ENCODE data around the gene ALS2CL.
A peak's percentile ranks its signal among the peaks of the same experiment; 100 is the strongest.

The ALS2CL gene

GRCh38 chr3:46664188-46664970, 29.1 kb downstream of the ALS2CL start:
- DNase-seq = no peak

- DNase-seq = peak; percentile 59 to 98 (median 89)
Measured at GRCh38 chr3:46663591-46664135, 29.8 kb downstream of the ALS2CL start.

GRCh38 chr3:46662771-46663551, 30.5 kb downstream of the ALS2CL start:
- peak in 2 of 3 experiments; percentile 30 to 68 for DNase-seq

- peak in 1 of 3 experiments; percentile 14 for DNase-seq
Measured at GRCh38 chr3:46661776-46662766, 31.4 kb downstream of the ALS2CL start.

- DNase-seq = peak; percentile 2 to 39 (median 17)
Measured at GRCh38 chr3:46660543-46661523, 32.6 kb downstream of the ALS2CL start.

- DNase-seq = peak in 1 of 3 experiments; percentile 10
Measured at GRCh38 chr3:46660003-46660402, 33.5 kb downstream of the ALS2CL start.

- peak in 1 of 3 experiments; percentile 38 for DNase-seq
Measured at GRCh38 chr3:46659285-46659684, 34.2 kb downstream of the ALS2CL start.

- peak in 2 of 3 experiments; percentile 67 to 90 for DNase-seq
Measured at GRCh38 chr3:46656778-46657556, 36.5 kb downstream of the ALS2CL start.

GRCh38 chr3:46655271-46655670, 38.2 kb downstream of the ALS2CL start:
- DNase-seq = no peak

- DNase-seq = no peak
Measured at GRCh38 chr3:46651084-46651483, 42.4 kb downstream of the ALS2CL start.

- DNase-seq = no peak
Measured at GRCh38 chr3:46649436-46649835, 44.0 kb downstream of the ALS2CL start.

GRCh38 chr3:46648096-46648495, 45.4 kb downstream of the ALS2CL start:
- no peak for DNase-seq

GRCh38 chr3:46646700-46647099, 46.8 kb downstream of the ALS2CL start:
- no peak for DNase-seq

GRCh38 chr3:46643701-46644100, 49.8 kb downstream of the ALS2CL start:
- no peak for DNase-seq

- no peak for DNase-seq
Measured at GRCh38 chr3:46642971-46643370, 50.5 kb downstream of the ALS2CL start.

GRCh38 chr3:46640927-46641326, 52.6 kb downstream of the ALS2CL start:
- no peak for DNase-seq

GRCh38 chr3:46639221-46639620, 54.3 kb downstream of the ALS2CL start:
- DNase-seq = no peak

- no peak for DNase-seq
Measured at GRCh38 chr3:46634856-46635255, 58.6 kb downstream of the ALS2CL start.

GRCh38 chr3:46632792-46633191, 60.7 kb downstream of the ALS2CL start:
- DNase-seq = no peak

All from NCI-H1417 (cell line).